HG03565 (cell line): ENCODE data around the gene HELQ.
"Not testable (repeated sequence)": the region's sequence is repeated elsewhere in the genome, so short reads cannot be mapped to it uniquely, and the experiment has no call there.

Experiments used
- ATAC-seq: cut with Tn5 transposase; IDR thresholded peaks from one replicate; pipeline ENCODE4 v1.9.1; 2021; ENCODE audit warnings: mild to moderate bottlenecking, moderate library complexity; ENCODE audit not compliant: unreplicated experiment

HELQ gene

DNA sequence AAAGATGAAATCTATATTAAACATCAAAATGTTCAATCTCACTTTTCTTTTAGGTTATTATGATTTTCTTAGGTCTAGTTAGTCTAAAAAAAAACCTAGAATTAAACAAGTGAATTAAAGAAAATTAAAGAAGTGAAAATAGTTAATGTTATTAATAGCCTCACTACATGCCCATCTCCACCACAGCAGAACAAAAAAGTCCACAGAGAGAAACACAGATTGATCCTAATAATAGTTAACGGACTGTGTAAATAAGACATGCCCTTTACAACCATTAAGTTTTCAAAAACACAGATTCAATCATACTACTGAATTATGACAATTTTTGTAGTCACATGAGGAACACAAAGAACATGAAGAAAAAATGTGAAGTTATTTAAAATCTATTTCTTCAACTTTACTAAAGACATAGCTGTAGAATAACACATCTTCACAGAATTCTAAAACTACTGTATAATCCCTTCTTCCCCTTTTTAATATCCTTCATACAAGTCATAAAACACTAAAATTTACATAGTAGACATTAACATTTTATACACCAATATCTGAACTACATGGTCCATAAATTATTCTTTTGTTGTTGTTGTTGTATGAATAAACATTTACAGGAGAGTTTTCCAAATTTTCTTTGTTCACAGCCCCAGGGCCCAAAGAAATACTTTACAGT lies 15.3 kb downstream of the HELQ start:
- no peak for ATAC-seq

DNA sequence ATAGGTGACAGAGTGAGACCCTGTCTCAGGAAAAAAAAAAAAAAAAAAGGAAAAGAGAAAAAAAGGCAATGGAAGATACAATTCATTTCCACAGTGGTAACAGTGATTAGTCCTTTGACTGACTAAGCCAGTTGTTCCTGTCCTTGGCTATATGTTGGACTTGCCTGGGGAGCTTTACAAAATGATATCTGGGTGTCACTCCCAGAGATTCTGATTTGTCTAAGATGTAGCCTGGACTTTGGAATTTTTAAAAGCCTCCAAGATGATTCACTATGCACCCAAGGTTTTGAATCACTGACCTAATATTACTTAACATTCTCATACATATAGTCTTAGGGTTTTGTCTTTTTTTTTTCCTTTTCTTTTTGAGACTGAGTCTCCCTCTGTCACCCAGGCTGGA lies 16.9 kb downstream of the HELQ start:
- no peak for ATAC-seq

DNA sequence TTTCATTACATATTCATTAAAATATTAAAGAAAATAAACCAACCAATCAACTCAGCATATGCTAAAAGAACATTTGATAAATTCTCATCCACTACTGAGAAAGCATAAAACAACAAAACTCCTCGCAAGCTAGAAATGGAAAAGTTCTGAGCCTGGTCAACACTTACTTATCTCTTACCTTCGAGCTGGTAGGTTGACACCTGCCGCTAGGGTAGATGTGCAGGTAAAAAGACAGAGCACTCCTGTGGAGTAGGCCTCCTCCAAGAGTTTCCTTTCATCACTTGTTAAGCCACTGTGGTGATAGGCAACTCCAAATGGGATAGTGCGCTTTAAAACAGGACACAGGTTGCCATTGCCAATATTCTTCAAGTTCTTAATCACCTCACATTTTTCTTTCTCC lies 18.9 kb downstream of the HELQ start:
- no peak for ATAC-seq

DNA sequence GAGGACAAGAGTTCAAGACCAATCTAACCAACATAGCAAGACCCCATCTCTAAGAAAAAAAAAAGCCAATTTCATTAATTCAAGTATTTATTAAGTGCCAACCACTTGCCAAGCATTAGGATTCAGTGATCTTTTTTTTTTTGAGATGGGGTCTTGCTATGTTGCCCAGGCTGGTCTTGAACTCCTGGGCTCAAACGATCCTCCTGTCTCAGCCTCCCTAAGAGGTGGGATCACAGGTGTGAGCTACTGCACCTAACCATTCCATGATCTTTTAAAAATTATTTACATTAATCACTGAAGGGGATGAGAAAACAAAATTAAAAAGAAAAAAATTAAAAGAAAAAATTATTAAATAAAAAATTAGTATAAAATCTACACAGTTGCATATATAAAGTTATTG lies 24.4 kb downstream of the HELQ start:
- ATAC-seq: no peak

DNA sequence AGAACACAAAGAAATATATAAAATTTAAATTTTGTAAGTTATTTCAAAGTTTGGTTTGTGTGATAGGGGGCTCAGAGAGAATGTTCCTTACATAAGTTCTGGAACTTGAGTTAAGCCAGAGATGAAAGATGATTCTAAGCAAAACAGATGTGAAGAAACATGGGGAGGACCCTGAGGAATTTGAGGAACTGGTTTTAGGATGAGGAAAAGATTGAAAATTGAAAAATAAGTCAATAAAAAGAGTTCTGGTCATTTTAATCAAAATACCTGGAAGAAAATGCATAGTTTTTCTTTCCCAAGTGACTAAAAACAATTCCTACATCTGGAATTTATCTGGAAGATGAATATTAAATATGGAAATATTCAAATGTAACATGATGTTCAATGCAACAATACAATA lies 37.4 kb downstream of the HELQ start:
- no peak for ATAC-seq

DNA sequence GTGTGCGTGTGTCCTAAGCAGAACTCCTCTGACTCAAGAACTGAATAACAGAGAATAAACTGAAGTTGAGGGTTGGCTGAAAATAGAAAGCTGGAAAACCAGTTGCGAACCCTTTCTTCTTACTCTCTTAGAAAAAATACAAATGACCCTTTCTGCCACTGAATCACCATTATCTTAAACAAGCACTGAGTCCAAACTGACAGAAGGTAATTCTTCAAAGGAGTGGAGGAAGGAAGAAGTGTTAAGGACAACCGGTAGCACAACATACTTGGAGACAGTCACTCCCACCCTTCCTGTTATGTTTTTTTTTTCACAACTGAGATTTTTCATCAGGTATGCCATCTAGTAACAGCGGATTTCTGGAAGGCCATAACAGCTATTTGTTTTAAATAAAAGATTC lies 38.1 kb downstream of the HELQ start:
- ATAC-seq: no peak

DNA sequence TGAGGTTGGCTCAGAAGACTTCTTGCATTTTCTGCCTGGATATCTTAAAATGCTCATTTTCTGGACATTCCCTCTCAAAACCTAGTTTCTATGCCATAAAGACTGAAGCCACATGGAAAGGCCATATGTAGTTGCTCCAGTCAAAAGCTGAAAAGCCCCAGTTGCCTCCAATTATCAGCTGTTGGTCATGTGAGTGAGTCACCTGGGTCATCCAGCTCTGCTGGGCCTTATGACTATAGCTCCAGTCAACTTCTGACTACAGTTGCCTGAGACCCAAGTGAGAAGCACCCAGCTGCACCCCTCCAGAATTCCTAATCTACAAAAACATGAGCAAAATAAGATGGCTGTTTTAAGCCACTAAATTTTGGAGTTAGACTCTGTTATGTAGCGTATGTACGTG lies 41.9 kb downstream of the HELQ start:
- ATAC-seq: no peak

DNA sequence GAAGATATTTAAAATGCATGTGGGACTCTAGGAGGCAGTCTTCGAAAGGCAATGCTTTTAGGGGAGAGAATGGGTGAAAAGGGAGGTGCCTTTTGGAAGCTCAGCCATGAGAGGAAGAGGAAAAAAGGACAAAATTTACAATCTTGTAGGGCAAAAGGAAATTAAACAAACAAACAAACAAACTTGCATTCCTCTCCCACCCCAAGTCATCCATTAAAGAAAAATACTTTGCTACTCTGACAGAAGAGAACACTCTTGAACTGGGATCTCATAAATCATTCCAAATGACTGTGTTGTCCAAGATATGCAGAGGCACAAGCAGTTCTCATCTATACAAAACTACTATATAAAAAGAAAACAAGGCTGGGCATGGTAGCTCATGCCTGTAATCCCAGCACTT lies 46.7 kb downstream of the HELQ start:
- no peak for ATAC-seq

DNA sequence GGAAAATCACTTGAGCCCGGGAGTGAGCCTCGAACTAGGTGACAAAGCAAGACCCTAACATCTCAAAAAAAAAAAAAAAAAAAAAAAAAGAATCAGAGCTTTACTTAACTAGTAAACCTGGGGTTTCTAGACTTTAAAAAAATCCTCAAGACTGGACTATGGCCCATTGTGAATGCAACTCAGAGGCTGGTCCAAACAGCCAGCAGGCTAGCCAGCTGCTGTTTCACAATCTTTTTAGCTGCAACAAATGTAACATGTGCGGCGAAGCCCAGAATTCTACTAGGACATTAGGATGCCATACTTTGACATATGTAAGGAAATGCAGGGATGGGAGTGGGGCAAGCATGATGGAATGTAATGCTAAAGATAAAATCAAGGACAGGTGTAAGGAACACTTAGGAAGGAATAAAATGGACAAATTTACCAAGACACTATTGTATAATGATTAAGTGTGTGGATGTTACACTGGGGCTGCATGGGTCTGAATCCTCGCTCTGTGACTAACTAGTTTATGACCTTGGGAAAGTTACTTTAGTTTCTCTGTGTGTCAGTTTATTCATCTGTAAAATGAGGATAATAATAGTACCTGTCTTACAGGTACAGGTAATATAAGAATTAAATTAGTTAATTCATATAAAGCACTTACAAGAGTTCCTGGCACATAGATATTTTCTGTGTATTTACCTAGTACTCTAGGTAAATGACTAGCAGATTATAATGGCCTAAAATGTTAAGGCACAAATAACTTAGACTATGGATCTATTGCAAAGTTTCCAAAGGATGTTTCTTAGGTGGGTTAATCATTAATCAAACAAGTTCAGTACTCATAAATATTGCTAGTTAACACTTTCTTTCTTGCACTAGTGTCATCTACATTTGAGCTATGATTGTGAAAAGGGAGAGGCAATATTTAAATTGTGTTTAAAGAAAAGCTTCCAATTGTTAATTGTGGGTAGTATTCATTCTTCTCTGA lies 49.5 kb downstream of the HELQ start:
- no peak for ATAC-seq

DNA sequence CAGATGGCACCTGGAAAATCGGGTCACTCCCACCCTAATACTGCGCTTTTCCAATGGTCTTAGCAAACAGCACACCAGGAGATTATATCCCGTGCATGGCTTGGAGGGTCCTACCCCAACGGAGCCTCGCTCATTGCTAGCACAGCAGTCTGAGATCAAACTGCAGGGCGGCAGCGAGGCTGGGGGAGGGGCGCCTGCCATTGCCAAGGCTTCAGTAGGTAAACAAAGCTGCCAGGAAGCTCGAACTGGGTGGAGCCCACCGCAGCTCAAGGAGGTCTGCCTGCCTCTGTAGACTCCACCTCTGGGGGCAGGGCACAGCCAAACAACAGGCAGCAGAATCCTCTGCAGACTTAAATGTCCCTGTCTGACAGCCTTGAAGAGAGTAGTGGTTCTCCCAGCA lies 57.5 kb downstream of the HELQ start:
- not testable (repeated sequence) for ATAC-seq

DNA sequence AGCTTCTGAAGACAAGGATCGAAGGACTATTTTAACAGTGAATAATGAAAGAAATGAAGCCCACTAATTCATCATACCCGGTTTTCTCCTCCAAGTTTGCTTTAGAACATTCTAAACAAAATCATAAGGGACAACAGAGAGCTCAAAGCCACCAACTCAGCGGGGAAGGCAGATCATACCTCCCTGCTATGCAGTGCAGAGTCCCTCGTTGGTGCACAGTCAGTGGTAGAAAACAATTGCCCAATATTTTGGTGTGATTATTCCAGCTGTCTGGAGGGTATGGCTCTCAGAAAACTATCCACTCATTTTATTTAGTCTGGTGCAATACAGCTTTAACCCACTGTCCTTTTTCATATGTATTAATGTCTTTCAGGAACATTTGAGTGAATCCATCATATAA lies 61.7 kb downstream of the HELQ start:
- ATAC-seq: no peak

DNA sequence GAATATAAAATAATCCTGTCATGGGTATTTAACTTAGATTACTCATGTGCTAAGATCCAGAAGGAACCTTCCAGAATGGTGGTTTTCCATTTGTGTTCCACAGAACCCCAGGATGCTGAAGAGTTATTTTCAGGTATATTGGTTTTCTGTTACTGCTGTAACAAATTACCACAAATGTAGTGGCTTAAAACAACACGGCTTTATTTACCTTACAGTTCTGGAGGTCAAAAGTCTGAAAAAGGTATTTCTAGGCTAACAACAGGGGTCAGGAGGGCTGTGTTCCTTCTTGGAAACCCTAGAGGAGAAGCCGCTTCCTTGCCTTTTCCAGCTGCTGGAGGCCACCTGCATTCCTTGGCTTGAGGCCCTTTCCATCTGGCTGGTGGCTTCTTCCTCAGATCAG lies 63.1 kb downstream of the HELQ start:
- no peak for ATAC-seq

DNA sequence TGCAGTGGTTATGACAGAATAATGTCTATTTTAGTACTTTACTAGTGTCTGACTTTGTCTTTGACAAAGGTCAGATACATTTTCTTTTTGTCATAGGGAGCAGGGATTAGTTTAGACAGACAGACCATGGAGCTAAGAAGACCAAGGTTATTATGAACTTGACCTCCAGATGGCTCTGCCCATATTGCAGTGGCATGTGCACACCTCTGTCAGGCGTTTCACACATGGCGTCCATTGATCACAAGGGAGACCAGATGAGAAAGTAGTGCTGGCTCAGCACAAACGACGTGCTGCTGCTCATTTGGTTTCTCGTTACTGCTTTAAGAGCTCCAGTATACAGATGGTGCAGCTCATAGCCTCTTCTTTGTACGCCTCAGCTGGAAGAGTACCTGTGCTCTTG lies 64.7 kb downstream of the HELQ start:
- no peak for ATAC-seq

DNA sequence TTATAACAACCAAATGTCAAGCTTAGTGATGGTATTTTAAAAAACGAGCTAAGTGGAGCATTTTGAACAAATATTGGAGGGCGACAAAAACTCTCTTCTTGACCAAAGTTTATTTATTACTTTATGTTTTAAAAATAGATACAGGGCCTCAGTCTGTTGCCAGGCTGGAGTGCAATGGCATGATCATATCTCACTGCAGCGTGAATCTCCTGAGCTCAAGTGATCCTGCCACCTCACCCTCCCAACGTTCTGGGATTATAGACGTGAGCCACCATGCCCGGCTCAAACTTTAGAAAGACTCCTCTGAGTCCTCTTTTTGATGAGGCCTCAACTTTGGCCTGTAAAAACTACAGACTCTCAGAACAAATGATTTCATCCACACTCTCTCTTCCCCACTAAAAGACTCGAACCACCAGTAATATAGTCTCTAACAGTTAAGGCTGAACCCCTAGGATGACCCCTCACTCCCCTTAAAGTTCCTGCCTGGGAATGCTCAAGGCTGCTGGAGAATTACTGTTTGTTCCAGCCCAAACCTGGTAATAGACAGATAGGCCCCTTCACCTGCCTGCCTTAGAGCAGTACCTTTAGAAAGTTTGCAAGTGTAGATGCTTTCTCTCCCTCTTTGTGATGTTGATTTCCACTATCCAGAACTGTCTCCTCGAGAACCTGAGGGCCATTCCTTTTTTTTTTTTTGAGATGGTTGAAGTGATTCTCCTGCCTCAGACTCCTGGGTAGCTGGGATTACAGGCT lies 65.7 kb downstream of the HELQ start:
- no peak for ATAC-seq

DNA sequence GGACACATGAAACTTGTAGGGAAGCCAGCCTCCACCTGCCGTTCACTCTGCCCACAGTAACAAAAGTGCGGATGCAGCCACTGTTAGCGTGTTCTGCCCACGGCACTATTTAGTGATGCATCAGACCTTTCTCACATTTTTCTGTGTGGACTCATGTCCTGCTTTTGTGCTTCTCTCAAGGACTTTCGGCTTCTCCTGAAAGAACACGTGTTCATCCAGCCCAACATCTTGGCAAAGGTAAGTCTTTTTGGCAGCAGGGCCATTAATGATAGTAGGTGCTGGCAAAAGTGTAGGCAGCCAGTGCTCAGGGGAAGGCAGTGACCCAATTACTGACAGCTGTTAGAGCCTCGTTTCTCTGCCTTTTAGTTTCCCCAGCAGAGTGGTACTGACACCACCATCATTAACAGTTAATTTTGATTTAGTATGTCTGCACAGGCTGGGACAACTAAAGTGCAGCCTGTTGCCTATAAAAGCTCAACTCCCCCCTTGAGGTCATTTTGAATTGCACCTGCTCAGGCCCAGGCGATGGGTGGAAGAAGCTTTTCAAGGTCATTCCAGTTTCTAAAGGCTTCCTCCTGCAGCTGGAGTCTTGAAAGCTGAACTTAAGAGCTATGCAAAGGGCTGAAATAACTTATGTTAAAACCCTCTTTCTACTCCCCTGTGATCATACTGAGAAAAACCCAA lies 66.4 kb downstream of the HELQ start:
- ATAC-seq: no peak

DNA sequence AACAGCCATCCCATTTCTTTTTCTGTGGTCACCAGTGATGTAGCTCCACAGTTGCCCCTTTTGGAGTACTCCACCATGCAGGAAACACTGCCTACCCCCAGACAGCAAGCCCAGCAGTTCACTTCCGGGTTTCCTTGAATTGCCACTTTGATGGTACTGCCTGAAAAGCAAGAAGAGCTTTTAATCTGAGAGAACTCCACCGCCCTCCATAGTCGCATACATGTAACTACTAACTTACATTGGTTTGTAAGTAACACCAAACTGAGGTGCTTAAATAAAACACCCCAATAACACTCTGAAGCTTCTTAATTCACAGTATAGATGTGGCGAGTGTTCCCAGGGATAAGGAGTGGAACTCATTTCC lies 67.3 kb downstream of the HELQ start:
- ATAC-seq: no peak

DNA sequence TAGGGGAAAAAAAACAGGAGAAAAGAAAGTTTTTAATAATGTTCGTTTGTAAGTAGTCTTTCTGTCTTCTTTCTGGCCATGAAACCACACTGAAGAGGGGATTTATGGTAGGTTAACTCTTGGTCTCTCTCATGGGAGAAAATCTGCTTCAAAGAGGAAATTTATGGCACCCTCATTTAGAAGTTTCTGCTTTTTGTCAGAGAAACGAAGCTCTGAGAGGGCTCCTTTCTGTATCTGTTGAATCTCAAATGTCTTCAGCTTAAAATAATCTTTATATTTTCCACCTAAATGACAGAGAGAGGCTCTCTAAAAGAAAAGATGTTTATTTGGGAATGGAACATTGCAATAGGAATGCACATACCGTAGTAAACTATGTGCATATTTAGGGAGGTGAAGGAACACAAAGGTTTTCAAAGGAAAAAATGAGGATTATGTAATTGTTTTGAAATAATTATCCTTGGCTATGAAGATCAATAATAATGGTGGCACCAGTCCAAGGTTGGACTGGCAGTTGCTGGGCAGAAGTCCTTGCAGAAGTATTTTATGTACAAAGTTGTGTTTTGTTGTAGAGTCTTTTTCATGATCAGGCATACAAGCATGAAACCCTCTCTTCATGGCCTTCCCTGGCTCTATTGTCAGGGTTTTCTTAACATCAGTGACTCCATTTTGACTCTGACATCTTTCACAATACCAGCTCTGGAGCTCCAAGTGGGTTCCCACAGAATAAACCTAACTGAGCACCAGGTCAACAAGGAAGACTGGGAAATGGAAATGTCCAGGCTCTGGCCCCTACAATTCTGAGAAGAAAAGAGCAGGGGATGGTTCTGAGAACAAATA lies 67.9 kb downstream of the HELQ start:
- no peak for ATAC-seq

DNA sequence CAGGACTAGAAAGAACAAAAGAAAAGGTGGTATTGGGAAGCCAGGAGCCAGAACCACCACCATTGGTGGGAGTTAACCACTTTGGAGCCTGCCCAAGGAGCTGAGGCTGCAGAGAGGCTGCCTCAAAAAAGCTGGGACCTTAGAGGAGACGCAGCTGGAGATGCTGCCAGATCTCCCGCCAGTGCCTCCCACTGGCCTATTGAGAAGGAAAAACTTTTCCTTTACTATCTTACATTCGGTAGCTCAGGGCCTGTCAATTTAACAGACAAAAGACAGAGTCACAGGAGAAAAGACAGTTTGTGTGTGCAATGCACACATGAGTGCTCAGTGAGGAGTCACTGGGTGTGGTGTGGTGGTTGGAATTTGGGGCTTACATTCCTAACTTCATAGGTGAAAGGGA lies 68.6 kb downstream of the HELQ start:
- ATAC-seq: no peak

DNA sequence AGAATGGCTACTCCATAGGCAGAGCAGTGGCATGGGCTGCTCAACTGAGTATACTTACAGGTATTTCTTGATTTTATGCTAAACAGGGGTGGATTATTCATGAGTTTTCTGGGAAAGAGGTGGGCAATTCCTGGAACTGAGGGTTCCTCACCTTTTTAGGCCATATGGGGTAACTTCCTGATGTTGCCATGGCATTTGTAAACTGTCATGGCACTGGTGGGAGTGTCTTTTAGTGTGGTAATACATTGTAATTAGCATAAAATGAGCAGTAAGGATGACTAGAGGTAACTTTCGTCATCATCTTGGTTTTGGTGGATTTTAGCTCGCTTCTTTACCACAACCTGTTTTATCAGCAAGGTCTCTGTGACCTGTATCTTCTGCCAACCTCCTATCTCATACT lies 72.8 kb downstream of the HELQ start:
- no peak for ATAC-seq

DNA sequence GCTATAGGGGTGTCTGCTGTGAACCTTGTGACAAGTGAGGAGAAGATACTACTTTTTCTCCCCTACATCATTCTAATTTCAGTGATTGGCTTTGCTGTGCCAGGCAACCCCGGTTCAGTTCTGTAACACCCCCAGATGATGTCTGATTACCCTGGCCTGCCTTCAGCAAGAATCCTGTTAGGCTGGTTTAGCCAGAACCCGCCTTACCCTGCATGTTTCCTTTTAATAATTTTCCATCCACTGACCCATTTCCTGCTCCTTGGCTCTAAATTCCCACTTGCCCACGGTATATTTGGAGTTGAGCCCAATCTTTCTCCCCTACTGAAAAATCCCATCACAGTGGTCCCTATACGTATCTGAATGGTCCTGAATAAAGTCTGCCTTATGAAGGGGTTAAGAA lies 74.5 kb downstream of the HELQ start:
- no peak for ATAC-seq
